Stomach (tissue), 9 donors: ENCODE data around the gene MRPS6. TPM values are rescaled to one million over a fixed set of nuclear protein-coding genes. Genes with fewer than 3 reads are reported as not detected.

ENCODE experiments used
- DNase-seq, 2 donors: peaks; one replicate each; pipeline versions ENCODE4 v3.0.0 to v3.0.0-alpha.2; 2013 to 2019
- H3K27ac ChIP-seq, 5 donors: fragments of 200-600 bp in 4 of 5; sonication (generic) in 4 of 5; one replicate each; pipeline ENCODE4 v1.5.1; 2013 to 2019; ENCODE audit warnings: mild to moderate bottlenecking in 1 of 5, moderate library complexity in 1 of 5
- H3K27me3 ChIP-seq, 3 donors: fragments of 200-600 bp; sonication (generic); one replicate each; pipeline ENCODE4 v1.5.1; 2017 to 2019; ENCODE audit warnings: mixed run types in 1 of 3
- H3K36me3 ChIP-seq, 4 donors: fragments of 200-600 bp; sonication (generic); 1 replicate in 3 of 4; 2 replicates in 1 of 4; pipeline ENCODE4 v1.5.1; 2016 to 2019
- H3K4me1 ChIP-seq, 4 donors: fragments of 200-600 bp; sonication (generic); one replicate each; pipeline ENCODE4 v1.5.1; 2016 to 2019
- H3K4me3 ChIP-seq, 4 donors: fragments of 200-600 bp; sonication (generic) in 3 of 4; one replicate each; pipeline ENCODE4 v1.5.1; 2016 to 2019; ENCODE audit warnings: mild to moderate bottlenecking in 1 of 4
- H3K9me3 ChIP-seq, 4 donors: fragments of 200-600 bp; sonication (generic); one replicate each; pipeline ENCODE4 v1.5.1; 2016 to 2019
- CTCF ChIP-seq, 7 experiments: fragments of 450-650 bp in 4 of 7; fragments of 200-600 bp in 3 of 7; sonication (generic) in 3 of 7; IDR thresholded peaks; one replicate each; pipeline ENCODE4 v1.5.1; 2016 to 2019; ENCODE audit warnings: antibody characterized with exemption in 7 of 7, control low read depth in 2 of 7, mild to moderate bottlenecking in 1 of 7
- EP300 ChIP-seq: sonication (generic); formaldehyde crosslinking; IDR thresholded peaks from one replicate; pipeline ENCODE4 v1.6.1; 2017; ENCODE audit warnings: antibody characterized with exemption
- POLR2A ChIP-seq, 4 donors: fragments of 450-650 bp; IDR thresholded peaks; one replicate each; pipeline ENCODE4 v1.6.1; 2016; ENCODE audit warnings: antibody characterized with exemption in 4 of 4, control low read depth in 2 of 4, mild to moderate bottlenecking in 1 of 4, moderate library complexity in 1 of 4
- POLR2AphosphoS5 ChIP-seq, 3 donors: sonication (generic); formaldehyde crosslinking; IDR thresholded peaks; one replicate each; pipeline ENCODE4 v1.6.1; 2016; ENCODE audit warnings: antibody characterized with exemption in 3 of 3
- WGBS, 5 donors: extraction: QIAGEN DNeasy Blood & Tissue Kit in 3 of 5; methylation state at CpG; one replicate each; pipeline versions ENCODE4 v1.1.5 to v1.1.7; 2013 to 2018; 5-methylcytosine and 5-hydroxymethylcytosine counted together
- intact Hi-C: fragments of 100-400 bp; cut with DNase I; formaldehyde crosslinking; loops from one replicate; pipeline ENCODE4 v1.15.1; 2023; ENCODE audit warnings: low total_unique reads
- polyA plus RNA-seq, 3 donors: library from polyadenylated mRNA; stranded (reverse); fragments of 200-250 nt; gene quantifications; one replicate each; pipeline ENCODE4 v1.2.3, GENCODE V29; 2013
- total RNA-seq, 5 donors: library from RNA; depleted of rRNA; stranded (reverse); fragments of >200 nt; gene quantifications; one replicate each; pipeline versions ENCODE4 v1.1.0 to v1.2.3, GENCODE V29; 2014 to 2016
- donor health status: healthy with polysubstance abuse.
- donor health status: Bipolar disorder and iron deficiency.
- donor health status: healthy.

Gene MRPS6
- total and polyA plus RNA-seq, 8 donors = 21.3 to 219 (median 51.3) TPM

DNA sequence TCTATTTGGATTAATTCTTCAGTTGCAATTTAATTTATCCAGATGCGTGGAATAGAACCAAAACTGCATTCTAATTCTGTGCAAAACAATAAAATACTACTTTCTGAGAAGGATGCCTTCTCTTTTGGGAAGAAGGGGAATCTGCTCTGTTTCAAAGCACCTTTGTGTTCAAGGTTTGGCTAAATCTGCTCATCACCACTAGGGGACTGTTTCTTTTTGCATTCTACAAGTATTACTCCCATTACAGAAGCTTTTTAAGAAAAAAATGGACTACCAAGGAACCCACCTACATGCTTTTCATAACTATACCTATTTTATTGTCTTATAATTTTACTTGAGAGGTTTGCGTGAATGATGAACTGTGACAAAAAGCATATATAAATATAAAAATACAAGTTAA is 18.2 kb downstream of the MRPS6 start:
- no peak overlapping the region for H3K4me3 ChIP-seq
- WGBS, 5 donors = 87 to 96% (median 91%) methylated on average over 2 of the region's 2 CpGs
- intact Hi-C loops = no loop called here
- H3K27me3 ChIP-seq = no peaks in the 10 kb centered on the region
- no peak overlapping the region for H3K27ac ChIP-seq
- H3K36me3 ChIP-seq = peaks cover 7 to 20% (median 19%) of the 10 kb centered on the region in 4 donors
- peaks cover 0 to 79% (median 47%) of the 10 kb centered on the region in 4 donors for H3K4me1 ChIP-seq
- no peak for DNase-seq
- TF ChIP-seq POLR2AphosphoS5 (IDR thresholded peaks at IDR 0.05) (no peak), EP300 (no peak), POLR2A (IDR thresholded peaks at IDR 0.05) (no peak), CTCF (IDR thresholded peaks at IDR 0.05) (peak in 1 of 7 experiments; percentile 15)
- H3K9me3 ChIP-seq = no peaks in the 10 kb centered on the region

GRCh38 chr21:34092262-34092921 is 19.0 kb downstream of the MRPS6 start:
- intact Hi-C loops = no loop called here
- peaks cover 0 to 80% (median 47%) of the 10 kb centered on the region in 4 donors for H3K4me1 ChIP-seq
- H3K9me3 ChIP-seq = no peaks in the 10 kb centered on the region
- peak in 1 of 2 donors; percentile 41 for DNase-seq
- H3K4me3 ChIP-seq = no peak overlapping the region
- no peak overlapping the region for H3K27ac ChIP-seq
- H3K36me3 ChIP-seq = peaks cover 7 to 24% (median 23%) of the 10 kb centered on the region in 4 donors
- 50 to 58% (median 56%) methylated on average over 6 of the region's 6 CpGs for WGBS, 5 donors
- H3K27me3 ChIP-seq = no peaks in the 10 kb centered on the region
- TF ChIP-seq POLR2AphosphoS5 (IDR thresholded peaks at IDR 0.05) = no peak
- TF ChIP-seq EP300 = no peak

DNA sequence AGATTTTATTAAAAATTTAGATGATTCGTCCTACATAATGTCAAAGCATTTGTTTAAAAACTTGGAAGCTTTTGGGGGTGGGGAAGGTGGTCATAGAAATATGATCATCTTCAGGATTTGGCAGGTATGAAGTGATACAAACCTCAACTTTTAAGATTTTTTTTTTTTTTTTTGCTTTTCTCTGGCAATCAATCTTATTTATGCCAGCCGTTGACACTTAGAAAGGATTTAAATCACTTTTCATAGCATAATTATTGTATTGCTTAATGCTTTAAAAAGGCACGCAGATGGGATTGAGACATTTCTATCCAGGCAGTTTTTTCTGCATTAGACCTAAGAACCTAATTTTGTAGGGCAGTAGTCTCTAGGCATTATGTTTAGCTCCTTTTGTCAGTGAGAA is 19.7 kb downstream of the MRPS6 start:
- no peaks in the 10 kb centered on the region for H3K27me3 ChIP-seq
- H3K4me3 ChIP-seq = no peak overlapping the region
- H3K9me3 ChIP-seq = no peaks in the 10 kb centered on the region
- H3K4me1 ChIP-seq = peaks cover 0 to 86% (median 47%) of the 10 kb centered on the region in 4 donors
- H3K36me3 ChIP-seq = peaks cover 7 to 24% (median 23%) of the 10 kb centered on the region in 4 donors
- WGBS, 5 donors = 80 to 94% (median 90%) methylated on average over 3 of the region's 3 CpGs
- TF ChIP-seq EP300 (no peak), CTCF (IDR thresholded peaks at IDR 0.05) (no peak), POLR2AphosphoS5 (IDR thresholded peaks at IDR 0.05) (no peak), POLR2A (IDR thresholded peaks at IDR 0.05) (no peak)
- no peak overlapping the region for H3K27ac ChIP-seq
- intact Hi-C loops = no loop called here
- no peak for DNase-seq

GRCh38 chr21:34094949-34095348 is 21.6 kb downstream of the MRPS6 start:
- peaks cover 0 to 82% (median 43%) of the 10 kb centered on the region in 4 donors for H3K4me1 ChIP-seq
- intact Hi-C loops = no loop called here
- no peak overlapping the region for H3K4me3 ChIP-seq
- H3K9me3 ChIP-seq = no peaks in the 10 kb centered on the region
- peaks cover 7 to 24% (median 23%) of the 10 kb centered on the region in 4 donors for H3K36me3 ChIP-seq
- DNase-seq = no peak
- no peak for TF ChIP-seq EP300
- TF ChIP-seq POLR2A (IDR thresholded peaks at IDR 0.05) = no peak
- no peak for TF ChIP-seq POLR2AphosphoS5 (IDR thresholded peaks at IDR 0.05)
- TF ChIP-seq CTCF (IDR thresholded peaks at IDR 0.05) = no peak
- no peaks in the 10 kb centered on the region for H3K27me3 ChIP-seq
- WGBS, 5 donors = 86 to 91% (median 88%) methylated on average over 7 of the region's 7 CpGs
- no peak overlapping the region for H3K27ac ChIP-seq

- Histone ChIP-seq H3K27ac (no peak overlapping the region), H3K4me1 (peaks cover 0 to 85% (median 45%) of the 10 kb centered on the region in 4 donors), H3K27me3 (no peaks in the 10 kb centered on the region), H3K36me3 (peaks cover 7 to 24% (median 23%) of the 10 kb centered on the region in 4 donors), H3K4me3 (no peak overlapping the region), H3K9me3 (no peaks in the 10 kb centered on the region)
- DNase-seq = no peak
- 75 to 89% (median 82%) methylated on average over 2 of the region's 2 CpGs for WGBS, 5 donors
- intact Hi-C loops = no loop called here
- TF ChIP-seq POLR2A (IDR thresholded peaks at IDR 0.05) (no peak), EP300 (no peak), POLR2AphosphoS5 (IDR thresholded peaks at IDR 0.05) (no peak), CTCF (IDR thresholded peaks at IDR 0.05) (no peak)
Observed at GRCh38 chr21:34097442-34097841, 24.1 kb downstream of the MRPS6 start.
